ENCODE results near the gene VWC2.
"Not testable (repeated sequence)": the region's sequence is repeated elsewhere in the genome, so short reads cannot be mapped to it uniquely, and the experiment has no call there.

Gene VWC2

DNA sequence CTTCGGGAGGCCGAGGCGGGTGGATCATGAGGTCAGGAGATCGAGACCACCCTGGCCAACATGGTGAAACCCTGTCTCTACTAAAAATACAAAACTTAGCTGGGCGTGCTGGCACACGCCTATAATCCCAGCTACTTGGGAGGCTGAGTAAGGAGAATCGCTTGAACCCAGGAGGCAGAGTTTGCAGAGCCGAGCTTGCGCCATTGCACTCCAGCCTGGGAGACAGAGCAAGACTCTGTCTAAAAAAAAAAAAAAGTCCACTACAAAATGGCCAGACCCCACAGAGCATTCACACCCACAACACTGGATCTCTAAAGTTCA, 78.1 kb downstream of the VWC2 start:
- DNase-seq (ENCODE audit: low spot score), result not testable (repeated sequence)

DNA sequence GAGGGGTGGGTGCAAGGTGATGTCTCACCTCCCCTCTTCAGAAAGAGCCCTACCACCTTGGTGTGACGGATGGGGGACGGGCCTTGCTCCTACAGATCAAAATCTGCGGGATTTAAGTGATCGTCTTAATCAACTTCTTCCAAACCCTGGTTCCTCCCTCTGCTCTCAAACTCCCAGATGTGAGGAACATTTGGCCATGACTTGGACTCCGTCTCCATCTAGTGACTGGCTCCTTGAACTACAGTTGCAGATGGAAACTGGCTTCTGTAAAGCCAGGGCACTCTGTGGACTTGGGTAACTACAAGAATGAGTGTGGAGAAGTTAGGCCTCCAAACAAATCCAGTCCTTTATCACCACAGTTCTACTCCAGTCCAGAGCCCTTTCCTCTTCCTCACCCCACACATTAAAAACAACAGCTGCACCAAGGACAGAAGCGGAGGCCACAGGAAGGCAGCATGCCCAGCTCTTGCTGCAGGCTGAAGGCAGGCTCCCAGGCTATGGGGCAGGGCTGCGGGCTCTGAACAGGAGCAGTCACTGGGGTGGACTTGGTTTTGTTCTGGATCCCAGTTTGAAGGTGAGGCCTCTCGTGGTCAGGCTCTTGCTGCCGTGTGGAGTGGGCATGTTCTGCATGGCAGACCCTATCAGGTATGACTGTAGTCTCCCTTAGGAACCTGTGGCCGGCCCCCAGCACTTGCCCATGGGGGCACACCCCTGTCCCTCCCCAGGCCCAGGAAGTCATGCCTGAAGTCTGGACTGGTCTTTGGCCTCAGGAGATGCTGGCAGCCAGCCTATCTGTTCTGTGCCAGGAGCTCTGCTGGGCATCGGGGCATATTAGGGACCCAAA, 79.4 kb downstream of the VWC2 start:
- DNase-seq (ENCODE audit: low spot score), result peak; percentile 38

DNA sequence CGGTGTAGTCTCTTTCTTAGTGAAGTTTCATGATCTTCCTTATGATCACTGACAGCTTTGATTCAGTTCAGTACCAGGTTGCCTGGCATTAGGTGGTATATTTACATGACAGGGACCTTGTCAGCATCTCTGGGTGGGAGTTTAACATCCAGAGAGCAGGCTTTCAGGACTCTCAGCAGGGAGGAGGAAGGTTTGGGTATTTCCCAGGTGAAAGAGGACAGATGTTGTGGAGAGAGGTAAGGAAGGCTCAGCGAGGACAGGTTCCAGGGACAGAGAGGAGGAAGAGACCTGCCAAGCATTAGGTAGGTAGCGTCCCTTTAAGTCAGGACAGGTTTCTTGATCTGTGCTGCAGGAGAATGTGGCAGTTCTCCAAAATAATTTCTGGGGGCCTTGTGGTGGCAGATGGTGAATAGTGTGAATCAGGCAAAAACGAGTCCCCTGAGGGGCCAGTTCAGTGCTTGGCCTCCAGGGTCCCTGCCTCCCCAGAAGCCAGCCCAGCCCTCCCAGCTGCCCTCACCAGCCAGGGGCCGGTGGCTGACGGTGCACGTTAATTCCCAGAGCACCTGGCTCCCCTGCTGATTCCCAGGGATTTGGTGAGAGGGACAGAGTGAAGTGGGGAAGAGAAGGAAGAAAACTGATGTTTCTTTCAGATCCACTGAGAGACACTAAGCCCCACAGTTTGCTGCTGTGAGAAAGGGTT, 82.0 kb downstream of the VWC2 start:
- no peak for DNase-seq (ENCODE audit: low spot score)

DNA sequence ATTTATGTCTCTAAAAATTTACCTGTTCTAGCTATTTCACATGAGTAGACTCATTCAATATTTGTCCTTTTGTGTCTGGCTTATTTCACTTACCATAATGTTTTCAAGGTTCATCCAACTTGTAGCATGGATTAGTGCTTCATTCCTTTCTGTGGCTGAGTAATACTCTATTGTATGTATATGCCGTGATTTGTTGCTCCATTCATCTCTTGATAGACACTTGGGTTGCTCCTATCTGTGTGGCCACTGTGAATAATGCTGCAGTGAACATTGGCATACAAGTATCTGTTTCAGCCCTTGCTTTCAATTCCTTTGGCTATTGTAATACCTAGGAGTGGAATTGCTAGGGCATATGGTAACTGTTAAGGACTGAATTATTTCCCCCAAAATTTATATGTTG, 86.9 kb downstream of the VWC2 start:
- no peak for DNase-seq (ENCODE audit: low spot score)

DNA sequence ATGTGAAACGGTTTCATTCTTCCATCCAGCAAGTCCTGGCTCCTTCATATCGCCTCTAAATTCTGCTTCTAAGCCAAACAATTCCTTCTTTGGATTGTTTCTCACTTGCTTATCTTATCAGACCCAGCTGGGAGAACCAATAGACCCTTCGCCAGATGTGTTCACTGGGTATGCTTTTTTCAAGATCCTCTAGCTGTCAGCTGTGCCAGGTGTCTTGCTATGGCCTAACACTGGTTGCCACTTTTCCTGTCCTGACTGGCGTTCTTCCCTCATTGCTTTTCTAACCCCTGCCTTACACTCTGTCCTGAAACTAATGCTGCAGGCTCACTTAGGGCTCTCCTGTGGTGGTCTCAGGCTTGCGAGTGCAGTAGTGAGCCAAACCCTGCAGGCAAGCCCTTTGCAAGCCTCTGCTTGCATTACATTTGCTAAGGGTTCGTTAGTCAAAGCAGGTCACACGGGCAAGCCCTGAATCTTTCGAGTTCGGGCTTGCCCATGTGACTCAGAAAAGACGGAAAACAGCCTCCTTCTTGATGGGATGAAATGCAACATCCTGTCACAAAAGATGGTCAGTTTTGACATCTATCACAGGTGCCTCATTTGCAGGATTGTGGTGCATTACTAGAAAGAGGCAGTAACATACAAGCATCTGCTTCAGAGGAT, 92.8 kb downstream of the VWC2 start:
- DNase-seq (ENCODE audit: low spot score), result no peak

DNA sequence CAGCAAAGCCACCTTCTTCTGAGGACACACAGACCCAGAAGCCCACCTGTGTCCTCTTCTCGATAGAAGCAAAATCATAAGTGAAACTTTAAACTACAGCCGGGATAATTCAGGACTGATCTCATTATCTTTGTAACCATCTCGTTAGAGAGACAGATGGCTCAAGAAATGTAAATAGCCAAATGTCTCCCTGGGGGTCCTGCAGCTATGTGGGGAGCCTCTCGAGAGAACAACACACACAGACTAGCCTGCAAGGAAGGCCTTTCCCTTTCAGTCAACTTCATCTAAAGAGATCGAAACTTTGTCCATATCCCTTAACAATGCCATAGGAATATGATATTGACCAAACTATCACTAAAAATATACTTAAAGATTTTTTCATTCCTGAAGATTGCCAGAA, 93.5 kb downstream of the VWC2 start:
- DNase-seq (ENCODE audit: low spot score), result no peak

DNA sequence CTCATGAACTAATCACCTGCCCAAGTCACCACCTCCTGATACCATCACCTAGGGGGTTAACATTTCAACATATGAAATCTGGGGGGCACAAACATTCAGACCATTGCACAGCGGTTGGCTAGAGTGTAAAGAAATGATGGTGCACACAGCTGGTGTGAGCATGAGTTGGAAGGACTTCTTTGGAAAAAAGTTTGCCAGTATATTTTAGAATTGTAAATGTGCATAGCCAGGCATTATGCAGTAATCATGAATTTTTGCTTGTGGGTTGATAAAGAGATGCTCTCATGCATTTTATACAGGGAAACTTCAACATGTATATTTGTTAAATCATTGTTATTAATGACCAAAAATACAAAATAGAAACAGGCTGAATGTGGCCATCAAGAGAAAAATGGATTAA, 100.0 kb downstream of the VWC2 start:
- no peak for DNase-seq (ENCODE audit: low spot score)

DNA sequence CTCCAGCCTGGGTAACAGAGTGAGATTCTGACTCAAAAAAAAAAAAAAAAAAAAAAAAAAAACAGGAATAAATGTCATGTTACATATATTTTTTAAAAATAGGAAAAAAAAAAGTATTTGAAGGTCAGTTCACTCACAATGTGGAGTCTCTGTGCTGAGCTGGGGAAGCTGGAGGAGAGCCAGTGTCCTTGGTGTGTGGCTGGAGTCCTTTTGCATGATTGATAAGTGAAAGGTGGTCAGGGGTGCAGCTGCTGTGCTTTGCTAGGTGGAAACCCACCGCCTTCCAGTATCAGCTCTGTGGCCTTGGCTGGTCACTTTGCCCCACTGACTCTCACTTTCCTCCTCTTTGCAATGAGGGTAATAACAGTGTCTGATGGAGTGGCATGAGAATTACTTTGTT, 101.9 kb downstream of the VWC2 start:
- no peak for DNase-seq (ENCODE audit: low spot score)

DNA sequence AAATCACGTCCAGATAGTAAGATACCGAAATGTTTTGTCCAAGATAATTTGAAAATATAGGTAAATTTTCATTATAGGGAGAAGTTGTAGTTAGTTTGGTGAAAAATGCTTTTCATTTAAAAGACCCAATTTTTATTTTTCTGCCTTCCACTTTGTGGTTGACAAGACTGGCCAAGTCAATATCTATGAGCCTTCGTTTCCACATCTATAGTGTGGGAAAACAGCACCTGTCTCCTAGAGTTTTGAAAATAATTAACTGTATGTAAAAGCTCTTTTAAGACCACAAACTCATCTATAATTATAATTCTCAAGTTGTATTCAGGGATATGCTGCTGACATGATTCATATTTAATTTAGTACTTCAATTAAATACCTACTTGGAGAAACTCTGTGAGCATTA, 102.8 kb downstream of the VWC2 start:
- no peak for DNase-seq (ENCODE audit: low spot score)

DNA sequence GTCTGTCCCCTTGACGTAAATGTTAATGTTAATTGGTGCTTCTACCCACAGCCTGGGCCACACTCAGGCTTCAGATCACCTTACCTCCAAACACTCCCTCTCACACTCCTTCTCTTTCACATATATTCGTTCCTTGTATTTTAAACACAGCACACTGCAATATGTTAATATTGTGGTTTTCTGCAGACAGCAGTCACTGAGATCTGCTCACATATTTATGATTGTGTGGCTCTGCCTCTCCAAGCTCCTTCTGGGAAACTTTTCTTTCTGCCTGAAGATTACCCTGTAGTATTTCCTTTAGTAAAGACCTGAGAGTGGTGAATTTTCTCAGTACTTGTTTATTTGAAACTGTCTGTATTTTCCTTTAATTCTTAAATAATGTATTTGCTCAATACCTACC, 104.7 kb downstream of the VWC2 start:
- no peak for DNase-seq (ENCODE audit: low spot score)

DNA sequence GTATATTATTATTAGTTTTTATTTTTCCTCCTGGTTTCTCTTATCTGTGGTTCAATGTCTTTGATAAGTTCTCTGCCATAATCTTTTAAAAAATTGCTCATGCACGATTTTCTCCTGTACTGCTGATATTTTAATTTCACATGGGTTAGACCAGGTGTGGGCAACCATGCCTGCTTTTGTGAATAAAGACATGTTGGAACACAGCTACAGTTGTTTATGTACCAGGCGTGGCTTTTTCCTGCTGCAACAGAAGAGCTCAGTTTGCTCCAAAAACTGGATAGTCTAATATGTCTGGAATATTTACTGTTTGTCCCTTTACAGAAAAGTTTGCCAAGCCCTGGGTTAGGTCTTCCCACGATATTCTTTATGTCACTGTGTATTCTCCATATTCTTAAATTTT, 105.2 kb downstream of the VWC2 start:
- no peak for DNase-seq (ENCODE audit: low spot score)

DNA sequence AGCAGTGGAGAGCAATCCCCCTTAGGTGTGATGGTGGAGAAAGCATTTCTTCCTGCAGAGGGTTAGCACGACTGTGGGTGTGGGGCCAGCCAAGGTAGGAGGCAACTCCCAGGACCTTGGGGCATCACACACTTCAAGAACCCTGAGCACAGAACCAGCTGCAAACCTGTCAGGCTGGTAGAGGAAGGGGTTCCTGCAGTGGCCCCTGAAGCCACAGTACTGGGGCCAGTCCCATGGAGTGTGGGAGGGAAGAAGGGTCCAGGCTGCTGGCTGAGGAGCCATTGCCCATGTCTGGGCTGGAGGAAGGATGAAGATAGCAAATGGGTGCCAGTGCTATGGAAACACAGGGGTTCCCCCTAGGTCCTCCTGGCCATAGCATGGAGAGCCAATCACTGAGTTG, 110.5 kb downstream of the VWC2 start:
- no peak for DNase-seq (ENCODE audit: low spot score)

DNA sequence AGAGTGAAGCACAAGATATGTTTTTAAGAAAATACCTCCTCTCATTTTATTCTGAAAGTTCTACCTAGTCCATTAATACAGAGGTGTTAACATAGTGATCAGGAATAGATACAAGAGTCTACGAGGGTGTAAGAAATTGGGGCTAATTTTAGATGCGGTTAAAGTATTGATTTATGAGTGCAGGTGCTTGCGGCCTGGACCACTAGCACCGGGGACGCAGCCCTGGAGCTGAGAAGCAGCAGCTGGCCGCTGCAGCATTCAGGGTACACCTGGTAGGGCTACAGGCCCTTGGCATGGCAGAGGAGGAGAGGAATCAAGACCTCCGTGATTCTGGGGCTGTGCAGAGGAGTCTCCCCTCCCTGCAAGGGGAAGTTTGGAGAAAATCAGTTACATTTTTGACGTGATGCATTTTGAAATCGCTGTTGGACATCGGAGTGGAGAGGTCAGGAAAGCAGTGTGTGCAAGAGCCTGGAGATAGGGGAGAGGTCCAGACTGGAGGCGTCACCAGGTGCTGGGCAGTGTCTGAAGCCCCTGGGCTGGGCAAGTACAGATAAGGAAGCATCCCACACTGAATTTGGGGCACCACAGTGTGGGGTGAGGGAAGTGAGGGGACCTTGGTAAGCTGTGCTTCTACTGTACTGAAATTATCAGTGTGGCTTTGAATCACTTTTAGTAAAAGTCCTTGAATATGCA, 112.3 kb downstream of the VWC2 start:
- no peak for DNase-seq (ENCODE audit: low spot score)

DNA sequence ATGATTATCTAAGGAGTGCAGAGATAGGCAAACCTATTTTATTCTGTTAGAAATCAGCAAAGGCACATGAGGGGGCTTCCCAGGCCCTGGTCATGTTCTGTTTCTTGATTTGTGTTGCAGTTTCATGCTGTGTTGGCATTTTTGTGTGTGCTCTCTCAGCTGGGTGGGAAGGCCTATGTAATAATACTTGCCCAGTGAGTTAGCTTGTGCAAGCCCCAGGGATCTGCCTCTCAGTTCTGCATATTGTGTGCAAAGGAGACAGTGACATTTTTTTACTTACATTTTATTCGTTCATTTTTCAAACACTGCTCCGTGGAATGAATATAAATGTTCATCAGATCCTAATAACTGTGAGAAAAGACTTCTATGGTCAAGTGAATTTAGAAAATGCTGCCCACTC, 119.0 kb downstream of the VWC2 start:
- DNase-seq (ENCODE audit: low spot score), result no peak

DNA sequence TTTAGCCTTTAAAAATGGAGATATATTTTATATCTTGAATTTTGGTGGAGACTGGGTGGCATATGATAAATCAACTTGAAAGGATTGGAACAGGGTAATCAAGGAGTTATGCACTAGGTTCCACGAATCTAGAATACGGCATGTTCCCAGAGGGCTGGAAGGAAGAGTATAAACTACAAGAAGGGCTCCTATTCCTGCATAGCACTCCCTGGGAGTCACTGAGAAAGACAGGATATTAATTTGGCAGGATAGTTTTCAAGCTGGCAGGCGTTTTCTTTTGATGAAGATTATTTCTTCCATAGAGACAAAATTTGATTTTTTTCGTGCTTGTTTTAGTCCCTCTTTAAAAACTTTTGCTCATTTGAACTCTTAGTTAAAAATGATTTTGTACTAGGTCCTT, 119.7 kb downstream of the VWC2 start:
- DNase-seq (ENCODE audit: low spot score), result no peak

DNA sequence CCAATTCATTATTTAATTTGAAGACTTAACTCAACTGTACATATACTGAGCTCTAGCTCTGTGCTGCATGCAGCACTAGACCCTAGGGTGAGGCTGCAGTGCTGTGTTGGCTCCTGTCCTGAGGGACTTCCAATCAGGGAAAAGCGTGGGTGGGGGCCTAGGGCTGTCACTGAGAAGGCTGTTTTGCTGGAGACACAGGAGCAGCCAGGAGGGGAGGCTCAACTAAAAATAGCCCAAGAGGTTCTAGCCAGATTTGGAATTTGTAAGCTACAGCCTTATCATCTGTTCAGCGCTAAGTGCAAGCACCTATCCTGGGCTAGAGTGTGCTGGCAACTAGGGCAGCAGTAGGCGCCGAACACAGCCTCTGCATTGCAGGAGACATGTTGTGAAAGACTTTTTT, 121.1 kb downstream of the VWC2 start:
- DNase-seq (ENCODE audit: low spot score), result no peak

DNA sequence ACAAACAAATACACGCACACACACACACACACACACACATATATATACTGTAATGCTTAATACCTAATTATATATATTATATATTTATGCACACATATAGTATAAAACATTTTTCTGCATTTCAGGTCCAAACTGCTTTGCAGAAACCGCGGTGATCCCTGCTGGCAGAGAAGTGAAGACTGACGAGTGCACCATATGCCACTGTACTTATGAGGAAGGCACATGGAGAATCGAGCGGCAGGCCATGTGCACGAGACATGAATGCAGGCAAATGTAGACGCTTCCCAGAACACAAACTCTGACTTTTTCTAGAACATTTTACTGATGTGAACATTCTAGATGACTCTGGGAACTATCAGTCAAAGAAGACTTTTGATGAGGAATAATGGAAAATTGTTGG, 138.5 kb downstream of the VWC2 start:
- no peak for DNase-seq (ENCODE audit: low spot score)

DNA sequence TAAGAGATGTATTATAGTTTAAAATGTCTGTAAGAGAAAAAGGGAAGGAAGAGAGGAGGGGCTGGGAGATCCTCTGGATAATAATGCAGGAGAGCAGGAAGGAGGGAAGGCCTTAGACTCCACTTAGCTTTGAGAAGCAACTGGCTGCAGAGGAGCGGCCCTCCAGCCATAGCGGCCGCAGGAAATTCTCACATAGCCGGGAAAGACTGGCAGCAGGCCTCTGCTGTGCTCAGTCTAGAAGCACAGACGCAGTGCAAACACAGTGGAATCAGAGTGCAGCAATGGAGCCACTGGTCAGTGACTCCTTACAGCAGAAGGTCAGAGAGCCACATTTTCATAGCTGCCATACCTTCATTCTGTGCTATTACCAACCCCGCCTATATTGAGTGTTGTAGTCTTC, 153.3 kb downstream of the VWC2 start:
- no peak for DNase-seq (ENCODE audit: low spot score)

DNA sequence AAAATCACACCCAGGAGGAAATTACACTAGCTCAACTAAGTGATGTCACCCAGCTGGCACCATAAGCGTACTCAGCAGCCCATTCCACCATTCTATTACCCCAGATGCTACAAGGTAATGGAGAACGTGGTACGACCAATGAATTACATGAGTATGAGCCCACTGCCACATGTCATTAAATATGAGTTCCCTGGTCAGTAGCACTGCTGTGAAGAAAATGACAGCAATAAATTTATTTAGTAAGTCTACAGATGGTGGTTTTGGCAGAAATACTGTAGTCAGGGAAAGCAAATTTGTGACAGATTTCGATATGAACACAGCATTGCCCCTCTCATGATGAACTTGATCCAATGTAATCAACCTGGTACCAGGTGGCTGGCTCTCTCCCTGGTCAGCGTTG, 154.2 kb downstream of the VWC2 start:
- no peak for DNase-seq (ENCODE audit: low spot score)

DNA sequence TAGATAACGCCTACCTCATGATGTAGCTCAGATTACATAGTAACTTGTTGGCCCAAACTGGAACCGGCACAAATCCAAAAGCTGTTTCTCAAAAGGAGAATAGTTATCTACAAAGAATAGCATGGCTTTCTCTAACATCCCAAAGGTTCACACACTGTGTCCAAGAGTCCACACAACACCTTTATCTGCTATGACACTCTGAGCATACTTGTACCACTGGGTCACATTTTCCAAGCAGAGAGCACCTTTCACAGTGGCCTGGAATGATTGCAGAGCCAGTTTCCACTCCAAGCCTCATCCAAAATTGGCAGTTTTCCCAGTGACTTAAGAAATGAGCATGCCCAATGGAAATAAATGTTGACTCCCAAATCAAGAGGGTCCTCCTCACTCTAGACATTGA, 155.3 kb downstream of the VWC2 start:
- no peak for DNase-seq (ENCODE audit: low spot score)

DNA sequence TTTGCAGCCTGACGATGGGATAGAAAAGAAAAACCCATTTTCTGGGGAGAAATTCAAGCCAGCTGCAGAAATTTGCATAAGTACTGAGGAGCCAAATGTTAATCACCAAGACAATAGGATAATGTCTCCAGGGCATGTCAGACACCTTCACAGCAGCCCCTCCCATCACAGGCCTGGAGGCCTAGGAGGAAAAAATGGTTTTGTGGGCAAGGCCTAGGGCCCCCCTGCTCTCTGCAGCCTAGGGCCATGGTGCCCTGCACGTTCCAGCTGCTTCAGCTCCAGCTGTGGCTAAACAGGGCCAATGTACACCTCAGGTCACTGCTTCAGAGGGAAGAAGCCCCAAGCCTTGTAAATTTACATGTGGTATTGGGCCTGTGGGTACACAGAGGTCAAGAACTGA, 158.2 kb downstream of the VWC2 start:
- no peak for DNase-seq (ENCODE audit: low spot score)

DNA sequence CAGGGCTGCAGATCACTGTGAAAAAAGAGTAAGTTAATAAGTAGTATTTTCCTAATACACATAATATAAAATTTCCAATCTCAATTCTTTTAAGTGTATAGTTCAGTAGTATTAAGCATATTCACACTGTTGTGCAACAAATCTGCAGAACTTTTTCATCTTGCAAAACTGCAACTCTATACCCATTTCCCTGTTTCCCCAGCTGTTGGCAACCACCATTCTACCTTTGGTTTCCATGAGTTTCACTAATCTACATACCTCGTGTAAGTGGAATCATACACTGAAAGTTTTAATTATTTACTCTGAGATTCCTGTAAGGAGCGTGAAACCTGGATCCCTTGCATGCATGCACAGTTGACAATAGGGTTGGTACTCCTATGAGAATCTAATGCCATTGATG, 164.2 kb downstream of the VWC2 start:
- DNase-seq (ENCODE audit: low spot score), result no peak
